Neutrophil (primary cell): Measurements from ENCODE around the gene MBNL1.
A peak's percentile ranks its signal among the peaks of the same experiment; 100 is the strongest.

Experiments used
- H3K27ac ChIP-seq: fragments of 200-600 bp; sonication (generic); 2 replicates; pipeline ENCODE4 v1.5.1; 2016; ENCODE audit warnings: mild to moderate bottlenecking, moderate library complexity
- H3K27me3 ChIP-seq: fragments of 200-600 bp; sonication (generic); 2 replicates; pipeline ENCODE4 v1.6.0; 2016; ENCODE audit warnings: mild to moderate bottlenecking
- H3K36me3 ChIP-seq: fragments of 200-600 bp; sonication (generic); 2 replicates; pipeline ENCODE4 v1.5.1; 2017
- H3K4me1 ChIP-seq, 2 experiments: fragments of 200-600 bp in 1 of 2; sonication (generic) in 1 of 2; 1 replicate in 1 of 2; 2 replicates in 1 of 2; pipeline versions ENCODE4 v1.5.1 to v1.6.1; 2013 to 2016; ENCODE audit warnings: low read depth in 1 of 2, low read length in 1 of 2, mild to moderate bottlenecking in 1 of 2, moderate library complexity in 1 of 2; ENCODE audit not compliant: control insufficient read depth in 1 of 2, insufficient read depth in 1 of 2
- H3K4me3 ChIP-seq, 2 experiments: fragments of 200-600 bp in 1 of 2; sonication (generic) in 1 of 2; 1 replicate in 1 of 2; 2 replicates in 1 of 2; pipeline ENCODE4 v1.5.1; 2013 to 2016; ENCODE audit warnings: low read depth in 1 of 2, low read length in 1 of 2, mild to moderate bottlenecking in 1 of 2, moderate library complexity in 1 of 2
- H3K9me3 ChIP-seq: fragments of 200-600 bp; sonication (generic); 2 replicates; pipeline ENCODE4 v1.5.1; 2016
- TF ChIP-seq, protein P1 (sequence below): fragments of 200-600 bp; sonication (generic); IDR thresholded peaks from 2 replicates; pipeline ENCODE4 v1.5.1; 2016; ENCODE audit warnings: antibody characterized with exemption

Gene MBNL1

DNA sequence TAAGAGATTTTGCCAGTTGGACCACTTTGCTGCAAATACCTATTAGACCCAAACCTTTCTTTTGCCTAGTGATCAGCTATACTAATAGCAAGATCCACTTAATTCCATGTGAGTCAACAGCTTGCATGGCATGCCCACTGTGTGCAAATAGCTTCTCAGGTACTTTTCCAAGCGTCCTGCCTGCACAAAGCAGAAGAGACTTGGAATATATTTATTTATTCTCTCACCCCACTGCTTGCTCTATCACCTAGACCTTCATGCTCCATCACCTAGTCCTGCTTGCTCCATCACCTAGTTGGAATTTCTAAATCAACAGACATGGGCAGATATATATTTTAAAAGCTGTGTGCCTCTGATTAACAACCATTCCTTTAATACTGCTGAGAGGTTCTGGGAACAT lies 47.6 kb downstream of the MBNL1 start:
- TF ChIP-seq, protein P1, sequence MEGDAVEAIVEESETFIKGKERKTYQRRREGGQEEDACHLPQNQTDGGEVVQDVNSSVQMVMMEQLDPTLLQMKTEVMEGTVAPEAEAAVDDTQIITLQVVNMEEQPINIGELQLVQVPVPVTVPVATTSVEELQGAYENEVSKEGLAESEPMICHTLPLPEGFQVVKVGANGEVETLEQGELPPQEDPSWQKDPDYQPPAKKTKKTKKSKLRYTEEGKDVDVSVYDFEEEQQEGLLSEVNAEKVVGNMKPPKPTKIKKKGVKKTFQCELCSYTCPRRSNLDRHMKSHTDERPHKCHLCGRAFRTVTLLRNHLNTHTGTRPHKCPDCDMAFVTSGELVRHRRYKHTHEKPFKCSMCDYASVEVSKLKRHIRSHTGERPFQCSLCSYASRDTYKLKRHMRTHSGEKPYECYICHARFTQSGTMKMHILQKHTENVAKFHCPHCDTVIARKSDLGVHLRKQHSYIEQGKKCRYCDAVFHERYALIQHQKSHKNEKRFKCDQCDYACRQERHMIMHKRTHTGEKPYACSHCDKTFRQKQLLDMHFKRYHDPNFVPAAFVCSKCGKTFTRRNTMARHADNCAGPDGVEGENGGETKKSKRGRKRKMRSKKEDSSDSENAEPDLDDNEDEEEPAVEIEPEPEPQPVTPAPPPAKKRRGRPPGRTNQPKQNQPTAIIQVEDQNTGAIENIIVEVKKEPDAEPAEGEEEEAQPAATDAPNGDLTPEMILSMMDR: no peak
- no peak overlapping the region for H3K4me3 ChIP-seq
- peak overlapping the region; percentile 54 for H3K27ac ChIP-seq
- no peaks in the 10 kb centered on the region for H3K9me3 ChIP-seq
- peaks cover 4% of the 10 kb centered on the region for H3K36me3 ChIP-seq
- H3K4me1 ChIP-seq: peaks cover 21 to 37% of the 10 kb centered on the region in 2 experiments
- no peaks in the 10 kb centered on the region for H3K27me3 ChIP-seq

- no peaks in the 10 kb centered on the region for H3K27me3 ChIP-seq
- H3K4me3 ChIP-seq: no peak overlapping the region
- peaks cover 23 to 42% of the 10 kb centered on the region in 2 experiments for H3K4me1 ChIP-seq
- peak overlapping the region; percentile 54 for H3K27ac ChIP-seq
- peaks cover 4% of the 10 kb centered on the region for H3K36me3 ChIP-seq
- TF ChIP-seq, protein P1: no peak
- no peaks in the 10 kb centered on the region for H3K9me3 ChIP-seq
These were observed 48.5 kb downstream of the MBNL1 start for GRCh38 chr3:152317184-152317583.

GRCh38 chr3:152317956-152318355 lies 49.2 kb downstream of the MBNL1 start:
- Histone ChIP-seq H3K27me3 (no peaks in the 10 kb centered on the region), H3K4me1 (peaks cover 31 to 50% of the 10 kb centered on the region in 2 experiments), H3K36me3 (peaks cover 4% of the 10 kb centered on the region), H3K27ac (peak overlapping the region; percentile 54), H3K4me3 (no peak overlapping the region), H3K9me3 (no peaks in the 10 kb centered on the region)
- TF ChIP-seq, protein P1: no peak

DNA sequence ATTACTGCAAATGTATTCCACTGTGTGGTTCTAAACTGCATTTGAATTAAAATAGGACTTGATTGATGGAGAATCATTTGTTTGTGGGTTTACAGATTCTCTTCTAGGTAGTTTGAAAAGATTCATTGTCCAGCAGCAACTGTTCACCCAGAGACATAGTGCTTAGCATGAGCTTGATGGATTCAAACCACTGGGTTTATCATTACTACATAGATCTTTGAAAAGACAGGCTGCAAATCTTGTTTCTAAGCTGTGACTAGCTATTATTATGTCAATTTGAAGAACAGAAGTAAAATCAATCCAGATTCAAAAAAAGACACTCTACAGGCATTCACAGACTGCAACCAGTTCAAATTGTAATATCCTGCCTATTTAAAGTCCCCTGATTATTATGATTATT lies 49.8 kb downstream of the MBNL1 start:
- H3K27me3 ChIP-seq: no peaks in the 10 kb centered on the region
- H3K27ac ChIP-seq: peak overlapping the region; percentile 54
- H3K9me3 ChIP-seq: no peaks in the 10 kb centered on the region
- H3K4me3 ChIP-seq: no peak overlapping the region
- TF ChIP-seq, protein P1: no peak
- peaks cover 4% of the 10 kb centered on the region for H3K36me3 ChIP-seq
- H3K4me1 ChIP-seq: peaks cover 35 to 55% of the 10 kb centered on the region in 2 experiments

DNA sequence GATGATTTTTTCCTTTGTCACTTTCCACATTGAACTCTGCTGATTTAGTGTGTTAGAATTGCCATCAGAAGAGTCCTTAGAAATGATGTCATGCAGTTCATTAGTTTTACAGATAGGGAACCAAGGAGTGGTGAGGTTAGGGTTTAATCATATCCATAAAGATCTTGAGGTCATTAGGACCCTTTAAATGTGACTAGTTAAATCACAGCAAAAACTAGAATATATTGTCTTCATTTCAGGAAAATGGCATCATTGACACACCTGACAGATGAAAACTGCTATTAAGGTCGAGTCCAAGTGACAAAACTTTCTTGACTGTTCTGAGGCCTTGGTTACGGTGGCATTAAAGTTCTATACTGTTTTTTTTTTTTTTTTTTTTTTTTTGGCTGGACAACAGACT lies 50.5 kb downstream of the MBNL1 start:
- H3K9me3 ChIP-seq: no peaks in the 10 kb centered on the region
- peaks cover 43 to 63% of the 10 kb centered on the region in 2 experiments for H3K4me1 ChIP-seq
- H3K27ac ChIP-seq: peak overlapping the region; percentile 54
- TF ChIP-seq, protein P1: no peak
- no peak overlapping the region for H3K4me3 ChIP-seq
- no peaks in the 10 kb centered on the region for H3K27me3 ChIP-seq
- H3K36me3 ChIP-seq: peaks cover 4% of the 10 kb centered on the region
